ENCODE data around the gene RAB3C.
"Not testable (repeated sequence)": the region's sequence is repeated elsewhere in the genome, so short reads cannot be mapped to it uniquely, and the experiment has no call there.

RAB3C gene

GRCh38 chr5:58680503-58680902, 97.6 kb downstream of the RAB3C start:
- no peak for DNase-seq

- no peak for DNase-seq
Measured at GRCh38 chr5:58681943-58682342, 99.1 kb downstream of the RAB3C start.

GRCh38 chr5:58683567-58683966, 100.7 kb downstream of the RAB3C start:
- DNase-seq: no peak

GRCh38 chr5:58687079-58687478, 104.2 kb downstream of the RAB3C start:
- DNase-seq: no peak

- no peak for DNase-seq
Measured at GRCh38 chr5:58687595-58687994, 104.7 kb downstream of the RAB3C start.

GRCh38 chr5:58699088-58699761, 116.3 kb downstream of the RAB3C start:
- DNase-seq: not testable (repeated sequence)

- no peak for DNase-seq
Measured at GRCh38 chr5:58699762-58700118, 116.9 kb downstream of the RAB3C start.

GRCh38 chr5:58703925-58704555, 121.2 kb downstream of the RAB3C start:
- no peak for DNase-seq

- no peak for DNase-seq
Measured at GRCh38 chr5:58706736-58707135, 123.9 kb downstream of the RAB3C start.

- DNase-seq: no peak
Measured at GRCh38 chr5:58708456-58708855, 125.6 kb downstream of the RAB3C start.

GRCh38 chr5:58710425-58710824, 127.5 kb downstream of the RAB3C start:
- not testable (repeated sequence) for DNase-seq

GRCh38 chr5:58710871-58711270, 128.0 kb downstream of the RAB3C start:
- no peak for DNase-seq

- no peak for DNase-seq
Measured at GRCh38 chr5:58711965-58712364, 129.1 kb downstream of the RAB3C start.

- no peak for DNase-seq
Measured at GRCh38 chr5:58714046-58714445, 131.2 kb downstream of the RAB3C start.

- no peak for DNase-seq
Measured at GRCh38 chr5:58715997-58716656, 133.3 kb downstream of the RAB3C start.

GRCh38 chr5:58716713-58717112, 133.8 kb downstream of the RAB3C start:
- no peak for DNase-seq

GRCh38 chr5:58717303-58718007, 134.6 kb downstream of the RAB3C start:
- DNase-seq: no peak

- DNase-seq: no peak
Measured at GRCh38 chr5:58718269-58718978, 135.5 kb downstream of the RAB3C start.

GRCh38 chr5:58722160-58722559, 139.3 kb downstream of the RAB3C start:
- DNase-seq: no peak

- no peak for DNase-seq
Measured at GRCh38 chr5:58724992-58725391, 142.1 kb downstream of the RAB3C start.

GRCh38 chr5:58731641-58732040, 148.8 kb downstream of the RAB3C start:
- no peak for DNase-seq

- DNase-seq: no peak
Measured at GRCh38 chr5:58735637-58736036, 152.8 kb downstream of the RAB3C start.

- DNase-seq: no peak
Measured at GRCh38 chr5:58736214-58736613, 153.3 kb downstream of the RAB3C start.
